IMR-90 (cell line): ENCODE results near the gene PIEZO1. TPM values are rescaled to one million over a fixed set of nuclear protein-coding genes. Genes with fewer than 3 reads are reported as not detected.
A peak's percentile ranks its signal among the peaks of the same experiment; 100 is the strongest.

ENCODE experiments used
- ATAC-seq: fragments of 200-7000 bp; cut with Tn5 transposase; 2 replicates; pipeline ENCODE4 v1.9.1; 2020; ENCODE audit warnings: low read depth, mild to moderate bottlenecking, moderate library complexity
- BruUV-seq: library from RNA; stranded (reverse); fragments of 400-500 nt; replicated peaks from 2 replicates; lab custom pipeline; 2021; lab: Mats Ljungman, UMichigan
- CTCF ChIA-PET: fragments of 300-600 bp; formaldehyde crosslinking; extraction: SDS; loops from one replicate; lab custom pipeline; 2021; ENCODE audit warnings: antibody characterized with exemption; lab: Yijun Ruan, JAX
- POLR2A ChIA-PET: fragments of 300-600 bp; sonication (Branson Sonifier 250); formaldehyde crosslinking; loops from one replicate; lab custom pipeline; 2022; ENCODE audit warnings: antibody characterized with exemption; ENCODE audit not compliant: unreplicated experiment; lab: Charles Lee
- DNase-seq: peaks from one replicate; pipeline ENCODE4 v3.0.0; 2013
- H2AFZ ChIP-seq: replicated peaks from 2 replicates; pipeline ENCODE3; 2013; ENCODE audit warnings: low read length, mild to moderate bottlenecking; ENCODE audit not compliant: poor library complexity
- H2AK5ac ChIP-seq: 2 replicates; pipeline ENCODE4 v1.6.1; 2013; ENCODE audit warnings: low read depth, low read length, inconsistent platforms
- H2AK9ac ChIP-seq: replicated peaks from 2 replicates; pipeline ENCODE3; 2013; ENCODE audit warnings: mild to moderate bottlenecking, low read depth, low read length, moderate library complexity; ENCODE audit not compliant: poor library complexity
- H2BK120ac ChIP-seq: 2 replicates; pipeline ENCODE4 v1.6.1; 2013; ENCODE audit warnings: low read depth, low read length, inconsistent platforms
- H2BK15ac ChIP-seq: 3 replicates; pipeline ENCODE4 v1.6.1; 2013; ENCODE audit warnings: low read depth, low read length, inconsistent platforms
- H2BK20ac ChIP-seq: 2 replicates; pipeline ENCODE4 v1.6.1; 2013; ENCODE audit warnings: low read depth, mild to moderate bottlenecking, inconsistent platforms, low read length, moderate library complexity
- H2BK5ac ChIP-seq: 2 replicates; pipeline ENCODE4 v1.6.1; 2013; ENCODE audit warnings: mild to moderate bottlenecking, low read depth, low read length, inconsistent platforms; ENCODE audit not compliant: poor library complexity, severe bottlenecking
- H3K14ac ChIP-seq: replicated peaks from 2 replicates; pipeline ENCODE4 v1.6.1; 2013; ENCODE audit warnings: low read depth, low read length, inconsistent platforms
- H3K18ac ChIP-seq: 2 replicates; pipeline ENCODE4 v1.6.1; 2013; ENCODE audit warnings: low read depth, low read length, control low read depth
- H3K23ac ChIP-seq: 2 replicates; pipeline ENCODE4 v1.6.1; 2013; ENCODE audit warnings: low read depth, low read length, inconsistent platforms
- H3K27ac ChIP-seq: 2 replicates; pipeline ENCODE4 v1.5.1; 2013; ENCODE audit warnings: mild to moderate bottlenecking, control low read depth, low read length; ENCODE audit not compliant: insufficient read depth
- H3K27me3 ChIP-seq: 2 replicates; pipeline ENCODE4 v1.6.1; 2013; ENCODE audit warnings: low read length; ENCODE audit not compliant: control insufficient read depth, insufficient read depth
- H3K36me3 ChIP-seq: 2 replicates; pipeline ENCODE4 v1.6.1; 2013; ENCODE audit warnings: low read length, mixed read lengths; ENCODE audit not compliant: control insufficient read depth, insufficient read depth
- H3K4ac ChIP-seq: 2 replicates; pipeline ENCODE4 v1.6.1; 2013; ENCODE audit warnings: low read depth, low read length, inconsistent platforms
- H3K4me1 ChIP-seq: 2 replicates; pipeline ENCODE4 v1.6.1; 2013; ENCODE audit warnings: low read length, mixed read lengths; ENCODE audit not compliant: control insufficient read depth, insufficient read depth
- H3K4me2 ChIP-seq: 2 replicates; pipeline ENCODE4 v1.6.1; 2013; ENCODE audit warnings: low read depth, mild to moderate bottlenecking, control low read depth, low read length, moderate library complexity
- H3K4me3 ChIP-seq: 2 replicates; pipeline ENCODE4 v1.5.1; 2013; ENCODE audit warnings: low read depth, mild to moderate bottlenecking, control low read depth, low read length, moderate library complexity; ENCODE audit not compliant: insufficient read depth
- H3K56ac ChIP-seq: 2 replicates; pipeline ENCODE4 v1.6.1; 2013; ENCODE audit warnings: low read length, inconsistent platforms; ENCODE audit not compliant: insufficient read depth; ENCODE audit errors: extremely low read depth
- H3K79me1 ChIP-seq, 2 experiments: 2 replicates each; pipeline ENCODE4 v1.6.1; 2013; ENCODE audit warnings: low read length in 2 of 2, inconsistent platforms in 1 of 2, low read depth in 1 of 2
- H3K9ac ChIP-seq: 2 replicates; pipeline ENCODE4 v1.6.1; 2013; ENCODE audit warnings: low read depth, low read length, control low read depth
- H3K9me1 ChIP-seq: 2 replicates; pipeline ENCODE4 v1.6.1; 2013; ENCODE audit warnings: low read length, inconsistent platforms; ENCODE audit not compliant: insufficient read depth
- H3K9me3 ChIP-seq: 2 replicates; pipeline ENCODE4 v1.6.1; 2013; ENCODE audit warnings: low read length; ENCODE audit not compliant: control insufficient read depth, insufficient read depth
- H4K20me1 ChIP-seq: 2 replicates; pipeline ENCODE4 v1.6.1; 2013; ENCODE audit warnings: low read length, inconsistent platforms; ENCODE audit not compliant: insufficient read depth
- H4K5ac ChIP-seq: 2 replicates; pipeline ENCODE4 v1.6.1; 2013; ENCODE audit warnings: mild to moderate bottlenecking, low read depth, low read length, control low read depth
- H4K8ac ChIP-seq, 2 experiments: 2 replicates each; pipeline ENCODE4 v1.6.1; 2013; ENCODE audit warnings: low read depth in 2 of 2, low read length in 2 of 2, control low read depth in 1 of 2, inconsistent platforms in 1 of 2
- H4K91ac ChIP-seq: 2 replicates; pipeline ENCODE4 v1.6.1; 2013; ENCODE audit warnings: low read depth, low read length, inconsistent platforms; ENCODE audit not compliant: insufficient read depth
- BHLHE40 ChIP-seq: fragments of 150-350 bp; IDR thresholded peaks from 2 replicates; pipeline ENCODE4 v1.6.1; 2016; ENCODE audit warnings: mild to moderate bottlenecking, low read depth, low read length
- CEBPB ChIP-seq: IDR thresholded peaks from 2 replicates; pipeline ENCODE4 v1.6.1; 2012; ENCODE audit warnings: low read depth, low read length, improper control_type of control experiment
- MAZ ChIP-seq: IDR thresholded peaks from 2 replicates; pipeline ENCODE4 v1.6.1; 2012; ENCODE audit warnings: low read depth, mild to moderate bottlenecking, low read length, improper control_type of control experiment, moderate library complexity, borderline replicate concordance
- NFE2L2 ChIP-seq: fragments of 150-350 bp; IDR thresholded peaks from 2 replicates; pipeline ENCODE4 v1.6.1; 2016; ENCODE audit warnings: low read depth, mild to moderate bottlenecking, low read length
- POLR2A ChIP-seq: IDR thresholded peaks from 2 replicates; pipeline ENCODE4 v1.6.1; 2012; ENCODE audit warnings: mild to moderate bottlenecking, low read depth, low read length
- RAD21 ChIP-seq: IDR thresholded peaks from 2 replicates; pipeline ENCODE4 v1.6.1; 2012; ENCODE audit warnings: low read length, improper control_type of control experiment
- RCOR1 ChIP-seq: IDR thresholded peaks from 2 replicates; pipeline ENCODE4 v1.6.1; 2012; ENCODE audit warnings: mild to moderate bottlenecking, low read length, improper control_type of control experiment; ENCODE audit not compliant: insufficient replicate concordance
- RFX5 ChIP-seq: IDR thresholded peaks from 2 replicates; pipeline ENCODE4 v1.8.0; 2012; ENCODE audit warnings: low read depth, mild to moderate bottlenecking, low read length, moderate library complexity
- SMC3 ChIP-seq: fragments of 150-350 bp; IDR thresholded peaks from 2 replicates; pipeline ENCODE4 v1.6.1; 2016; ENCODE audit warnings: low read depth, mild to moderate bottlenecking, antibody characterized with exemption, low read length, moderate library complexity
- WGBS, 2 experiments: methylation state at CpG; one replicate each; pipeline versions ENCODE4 v1.1.5 to v1.1.7; 2013; ENCODE audit warnings: missing lambda C conversion rate in 2 of 2; ENCODE audit not compliant: insufficient read length in 1 of 2; ENCODE audit errors: extremely low coverage in 2 of 2; 5-methylcytosine and 5-hydroxymethylcytosine counted together
- dilution Hi-C: fragments of 300-500 bp; cut with HindIII; formaldehyde crosslinking; loops from one replicate; pipeline ENCODE4 v1.14.3; 2018; ENCODE audit warnings: low sequenced_read_pairs; ENCODE audit not compliant: unreplicated experiment
- in situ Hi-C: fragments of 300-500 bp; cut with MboI; formaldehyde crosslinking; loops from 3 replicates; pipeline ENCODE4 v1.14.3; 2019; ENCODE audit warnings: low sequenced_read_pairs, inconsistent platforms, mixed read lengths
- intact Hi-C: fragments of 100-400 bp; cut with micrococcal nuclease; formaldehyde crosslinking; loops from 2 replicates; pipeline ENCODE4 v1.10.0; 2022
- polyA plus RNA-seq, 3 experiments: library from polyadenylated mRNA; depleted of rRNA; stranded (reverse); fragments of >200 nt; gene quantifications; 2 replicates each; pipeline ENCODE4 v1.2.3, GENCODE V29; 2012; ENCODE audit warnings: low replicate concordance in 1 of 3
- total RNA-seq: library from RNA; depleted of rRNA; stranded (reverse); fragments of >200 nt; gene quantifications from 2 replicates; pipeline ENCODE4 v1.2.3, GENCODE V29; 2012
- TF ChIP-seq, protein P1 (sequence below): fragments of 150-350 bp; IDR thresholded peaks from 2 replicates; pipeline ENCODE4 v1.6.1; 2016; ENCODE audit warnings: low read depth, mild to moderate bottlenecking, low read length, moderate library complexity, borderline replicate concordance
- TF ChIP-seq, protein P2 (sequence below): fragments of 150-350 bp; IDR thresholded peaks from 2 replicates; pipeline ENCODE4 v1.6.1; 2017; ENCODE audit warnings: mild to moderate bottlenecking, antibody characterized with exemption, low read length, low read depth
- TF ChIP-seq, protein P3 (sequence below): conservative IDR thresholded peaks from 2 replicates; pipeline ENCODE4 v1.5.1; 2012; ENCODE audit warnings: mild to moderate bottlenecking, low read depth, low read length, improper control_type of control experiment

PIEZO1 gene
- total and polyA plus RNA-seq, 2 of the 4 experiments (the other 2 are of a cell fraction), result 36.2 to 372 TPM

- TF ChIP-seq, protein P1, sequence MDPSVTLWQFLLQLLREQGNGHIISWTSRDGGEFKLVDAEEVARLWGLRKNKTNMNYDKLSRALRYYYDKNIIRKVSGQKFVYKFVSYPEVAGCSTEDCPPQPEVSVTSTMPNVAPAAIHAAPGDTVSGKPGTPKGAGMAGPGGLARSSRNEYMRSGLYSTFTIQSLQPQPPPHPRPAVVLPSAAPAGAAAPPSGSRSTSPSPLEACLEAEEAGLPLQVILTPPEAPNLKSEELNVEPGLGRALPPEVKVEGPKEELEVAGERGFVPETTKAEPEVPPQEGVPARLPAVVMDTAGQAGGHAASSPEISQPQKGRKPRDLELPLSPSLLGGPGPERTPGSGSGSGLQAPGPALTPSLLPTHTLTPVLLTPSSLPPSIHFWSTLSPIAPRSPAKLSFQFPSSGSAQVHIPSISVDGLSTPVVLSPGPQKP, result no peak
- no peak for TF ChIP-seq POLR2A
Measured at GRCh38 chr16:88760424-88761142, 24.4 kb downstream of the PIEZO1 start (continued).

- dilution Hi-C loops (no loop called here), in situ Hi-C loops (no loop called here), intact Hi-C loops (no loop called here)
- Histone ChIP-seq H3K36me3 (peaks cover 5% of the 10 kb centered on the region), H3K4me1 (peaks cover 33% of the 10 kb centered on the region), H2BK20ac (no peak overlapping the region), H4K20me1 (peaks cover 96% of the 10 kb centered on the region), H3K79me1 (peaks cover 18 to 91% of the 10 kb centered on the region in 2 experiments; a peak in 3 of 4 replicates), H2AFZ (no peak overlapping the region), H3K27ac (no peak overlapping the region), H3K18ac (no peak overlapping the region), H3K4me2 (no peak overlapping the region), H2BK120ac (no peak overlapping the region), H3K4ac (peak overlapping the region; percentile 39), H2AK5ac (no peak overlapping the region), H2BK15ac (no peak overlapping the region), H3K56ac (no peak overlapping the region), H3K14ac (no peak overlapping the region), H3K23ac (no peak overlapping the region), H2BK5ac (peak overlapping the region; percentile 78), H3K4me3 (no peak overlapping the region), H3K9me3 (no peaks in the 10 kb centered on the region), H4K5ac (peak overlapping the region; percentile 69; the same call in 1 of the 2 replicates), H2AK9ac (no peak overlapping the region), H3K9me1 (peaks cover 18% of the 10 kb centered on the region), H4K8ac (peak overlapping the region; percentile 3 to 81; a peak in 2 of 4 replicates), H3K9ac (no peak overlapping the region), H4K91ac (no peak overlapping the region), H3K27me3 (no peaks in the 10 kb centered on the region)
- BruUV-seq, result no TSS peak
- no peak for ATAC-seq
- no peak for DNase-seq
- WGBS, 2 experiments, result 100% methylated on average over 2 of the region's 22 CpGs; no CpG with 5 or more reads in 1 of the 2 experiments
- ChIA-PET CTCF (interaction anchor here (1.3 to 2.2 kb wide), 2 partner anchors 9 to 22 kb away, joined by 3 to 5 read pairs; no protein-coding TSS in a partner anchor), POLR2A (no interaction called here)
- TF ChIP-seq NFE2L2 (no peak), SMC3 (no peak), RCOR1 (no peak), BHLHE40 (no peak), CEBPB (no peak), MAZ (no peak), RFX5 (no peak), POLR2A (no peak), RAD21 (no peak)
- TF ChIP-seq, protein P2, sequence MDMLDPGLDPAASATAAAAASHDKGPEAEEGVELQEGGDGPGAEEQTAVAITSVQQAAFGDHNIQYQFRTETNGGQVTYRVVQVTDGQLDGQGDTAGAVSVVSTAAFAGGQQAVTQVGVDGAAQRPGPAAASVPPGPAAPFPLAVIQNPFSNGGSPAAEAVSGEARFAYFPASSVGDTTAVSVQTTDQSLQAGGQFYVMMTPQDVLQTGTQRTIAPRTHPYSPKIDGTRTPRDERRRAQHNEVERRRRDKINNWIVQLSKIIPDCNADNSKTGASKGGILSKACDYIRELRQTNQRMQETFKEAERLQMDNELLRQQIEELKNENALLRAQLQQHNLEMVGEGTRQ, result no peak
- TF ChIP-seq, protein P3, sequence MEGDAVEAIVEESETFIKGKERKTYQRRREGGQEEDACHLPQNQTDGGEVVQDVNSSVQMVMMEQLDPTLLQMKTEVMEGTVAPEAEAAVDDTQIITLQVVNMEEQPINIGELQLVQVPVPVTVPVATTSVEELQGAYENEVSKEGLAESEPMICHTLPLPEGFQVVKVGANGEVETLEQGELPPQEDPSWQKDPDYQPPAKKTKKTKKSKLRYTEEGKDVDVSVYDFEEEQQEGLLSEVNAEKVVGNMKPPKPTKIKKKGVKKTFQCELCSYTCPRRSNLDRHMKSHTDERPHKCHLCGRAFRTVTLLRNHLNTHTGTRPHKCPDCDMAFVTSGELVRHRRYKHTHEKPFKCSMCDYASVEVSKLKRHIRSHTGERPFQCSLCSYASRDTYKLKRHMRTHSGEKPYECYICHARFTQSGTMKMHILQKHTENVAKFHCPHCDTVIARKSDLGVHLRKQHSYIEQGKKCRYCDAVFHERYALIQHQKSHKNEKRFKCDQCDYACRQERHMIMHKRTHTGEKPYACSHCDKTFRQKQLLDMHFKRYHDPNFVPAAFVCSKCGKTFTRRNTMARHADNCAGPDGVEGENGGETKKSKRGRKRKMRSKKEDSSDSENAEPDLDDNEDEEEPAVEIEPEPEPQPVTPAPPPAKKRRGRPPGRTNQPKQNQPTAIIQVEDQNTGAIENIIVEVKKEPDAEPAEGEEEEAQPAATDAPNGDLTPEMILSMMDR, result no peak
Measured at GRCh38 chr16:88759976-88760350, 25.1 kb downstream of the PIEZO1 start.
